GM12878 (cell line): Measurements from ENCODE around the gene PIAS1. TPM values are rescaled to one million over a fixed set of nuclear protein-coding genes. Genes with fewer than 3 reads are reported as not detected.
A peak's percentile ranks its signal among the peaks of the same experiment; 100 is the strongest.

Experiments
- ATAC-seq: fragments of 200-7000 bp; cut with Tn5 transposase; 3 replicates; pipeline ENCODE4 v1.9.1; 2020; ENCODE audit warnings: mild to moderate bottlenecking, moderate library complexity
- BruUV-seq: library from RNA; stranded (reverse); fragments of 400-500 nt; replicated peaks from 2 replicates; lab custom pipeline; 2021; lab: Mats Ljungman, UMichigan
- CTCF ChIA-PET: fragments of 300-600 bp; sonication (Branson Sonifier 250); formaldehyde crosslinking; extraction: SDS; loops from one replicate; lab custom pipeline; 2021; ENCODE audit warnings: inconsistent platforms; lab: Yijun Ruan, JAX
- POLR2A ChIA-PET: fragments of 350-600 bp; formaldehyde crosslinking; extraction: SDS; loops from one replicate; lab custom pipeline; 2021; ENCODE audit warnings: inconsistent platforms; lab: Charles Lee
- RAD21 ChIA-PET: fragments of 300-600 bp; sonication (Branson Sonifier 250); formaldehyde crosslinking; loops from one replicate; lab custom pipeline; 2023; ENCODE audit warnings: antibody characterized with exemption; ENCODE audit not compliant: unreplicated experiment; lab: Charles Lee
- SMC1A ChIA-PET: fragments of 300-600 bp; sonication (Branson Sonifier 250); formaldehyde crosslinking; loops from one replicate; lab custom pipeline; 2023; ENCODE audit not compliant: unreplicated experiment, uncharacterized antibody; lab: Charles Lee
- DNase-seq: peaks from one replicate; pipeline ENCODE4 v3.0.0-alpha.2; 2011; ENCODE audit warnings: low read depth, low spot score
- FAIRE-seq: peaks from 3 replicates; lab custom pipeline; 2011; peaks lifted over from hg19 to GRCh38; lab: Jason Lieb, UNC
- H2AFZ ChIP-seq: 2 replicates; pipeline ENCODE4 v1.6.0; 2011; ENCODE audit warnings: low read depth, low read length, control low read depth; ENCODE audit not compliant: control insufficient read depth
- H3K27ac ChIP-seq: 2 replicates; pipeline ENCODE4 v1.5.1; 2011; ENCODE audit warnings: control low read depth; ENCODE audit not compliant: control insufficient read depth, insufficient read depth
- H3K27me3 ChIP-seq, 2 experiments: replicated peaks in 1 of 2; 2 replicates each; pipeline versions ENCODE4 v1.6.0 to v1.6.1; 2011; ENCODE audit warnings: low read length in 1 of 2; ENCODE audit not compliant: control insufficient read depth in 2 of 2, insufficient read depth in 2 of 2
- H3K36me3 ChIP-seq, 2 experiments: 2 replicates each; pipeline ENCODE4 v1.5.1; 2011; ENCODE audit warnings: low read length in 1 of 2; ENCODE audit not compliant: control insufficient read depth in 2 of 2, insufficient read depth in 2 of 2
- H3K4me1 ChIP-seq: 2 replicates; pipeline ENCODE4 v1.6.1; 2011; ENCODE audit warnings: mild to moderate bottlenecking, low read length, moderate library complexity, mixed read lengths; ENCODE audit not compliant: control insufficient read depth, insufficient read depth
- H3K4me2 ChIP-seq: 2 replicates; pipeline ENCODE4 v1.6.0; 2011; ENCODE audit warnings: control low read depth; ENCODE audit not compliant: control insufficient read depth, insufficient read depth
- H3K4me3 ChIP-seq: fragments of 200-600 bp; sonication (generic); 2 replicates; pipeline ENCODE4 v1.5.1; 2016
- H3K79me2 ChIP-seq: 2 replicates; pipeline ENCODE4 v1.6.0; 2011; ENCODE audit warnings: low read length; ENCODE audit not compliant: control insufficient read depth, insufficient read depth
- H3K9ac ChIP-seq: 2 replicates; pipeline ENCODE4 v1.8.0; 2011; ENCODE audit warnings: low read length, control low read depth, mixed read lengths; ENCODE audit not compliant: control insufficient read depth, insufficient read depth
- H3K9me3 ChIP-seq: replicated peaks from 3 replicates; pipeline ENCODE4 v1.5.1; 2011; ENCODE audit warnings: mild to moderate bottlenecking, low read length; ENCODE audit not compliant: control insufficient read depth, insufficient read depth
- H4K20me1 ChIP-seq: 2 replicates; pipeline ENCODE4 v1.6.0; 2011; ENCODE audit not compliant: control insufficient read depth, insufficient read depth
- CHD1 ChIP-seq: IDR thresholded peaks from 2 replicates; pipeline ENCODE4 v1.6.1; 2012; ENCODE audit warnings: low read depth, low read length, improper control_type of control experiment
- CTCF ChIP-seq, 3 experiments: IDR thresholded peaks in 2 of 3; conservative IDR thresholded peaks in 1 of 3; 2 replicates each; pipeline ENCODE4 v1.5.1; 2011; ENCODE audit warnings: low read depth in 3 of 3, low read length in 3 of 3, mild to moderate bottlenecking in 3 of 3, control low read depth in 2 of 3, moderate library complexity in 2 of 3, inconsistent platforms in 1 of 3, mixed read lengths in 1 of 3; ENCODE audit not compliant: control insufficient read depth in 2 of 3, insufficient read depth in 1 of 3; ENCODE audit errors: extremely low read depth in 1 of 3
- GATAD2B ChIP-seq: fragments of 450-650 bp; conservative IDR thresholded peaks from 2 replicates; pipeline ENCODE4 v1.6.1; 2017; ENCODE audit warnings: low read depth, mild to moderate bottlenecking, moderate library complexity
- KLF5 ChIP-seq: fragments of 450-650 bp; IDR thresholded peaks from 2 replicates; pipeline ENCODE4 v1.6.1; 2014; ENCODE audit warnings: mild to moderate bottlenecking; ENCODE audit not compliant: partially characterized antibody
- MLLT1 ChIP-seq: fragments of 450-650 bp; IDR thresholded peaks from 2 replicates; pipeline ENCODE4 v1.6.1; 2016; ENCODE audit warnings: mild to moderate bottlenecking
- MXI1 ChIP-seq: fragments of 150-350 bp; IDR thresholded peaks from 2 replicates; pipeline ENCODE4 v1.6.1; 2011; ENCODE audit warnings: low read depth, mild to moderate bottlenecking, inconsistent platforms, low read length, improper control_type of control experiment
- PAX5 ChIP-seq: IDR thresholded peaks from 2 replicates; pipeline ENCODE4 v1.6.1; 2011; ENCODE audit warnings: low read depth, low read length, borderline replicate concordance
- RAD21 ChIP-seq: IDR thresholded peaks from 2 replicates; pipeline ENCODE4 v1.6.1; 2011; ENCODE audit warnings: mild to moderate bottlenecking, low read depth, low read length, moderate library complexity; ENCODE audit not compliant: insufficient read depth
- RAD51 ChIP-seq: fragments of 450-650 bp; IDR thresholded peaks from 2 replicates; pipeline ENCODE4 v1.6.1; 2016; ENCODE audit warnings: moderate library complexity, mild to moderate bottlenecking, inconsistent platforms
- SIX5 ChIP-seq: IDR thresholded peaks from 2 replicates; pipeline ENCODE4 v1.6.1; 2011; ENCODE audit warnings: mild to moderate bottlenecking, low read depth, low read length, moderate library complexity; ENCODE audit not compliant: severe bottlenecking
- SKIL ChIP-seq: fragments of 450-650 bp; IDR thresholded peaks from 2 replicates; pipeline ENCODE4 v1.6.1; 2017; ENCODE audit warnings: mild to moderate bottlenecking, low read depth, inconsistent platforms; ENCODE audit not compliant: poor library complexity, severe bottlenecking
- SMC3 ChIP-seq: IDR thresholded peaks from 2 replicates; pipeline ENCODE4 v1.6.1; 2011; ENCODE audit warnings: low read length, improper control_type of control experiment, borderline replicate concordance
- SREBF2 ChIP-seq: IDR thresholded peaks from 2 replicates; pipeline ENCODE4 v1.6.1; 2012; ENCODE audit warnings: mild to moderate bottlenecking, low read length
- YY1 ChIP-seq: IDR thresholded peaks from 2 replicates; pipeline ENCODE4 v1.6.1; 2011; ENCODE audit warnings: low read depth, mild to moderate bottlenecking, low read length
- ZSCAN29 ChIP-seq: fragments of 450-650 bp; IDR thresholded peaks from 2 replicates; pipeline ENCODE4 v1.6.1; 2017; ENCODE audit warnings: mild to moderate bottlenecking, moderate library complexity
- WGBS: methylation state at CpG from one replicate; pipeline ENCODE4 v1.1.6; 2016; ENCODE audit warnings: low lambda C conversion rate; ENCODE audit not compliant: insufficient replicate concordance, insufficient coverage; ENCODE audit errors: missing lambda C conversion rate; 5-methylcytosine and 5-hydroxymethylcytosine counted together
- in situ Hi-C: fragments of 300-500 bp; cut with MboI; formaldehyde crosslinking; loops from 9 replicates; pipeline ENCODE4 v1.14.3; 2018; ENCODE audit warnings: mixed read lengths
- intact Hi-C: fragments of 100-400 bp; cut with micrococcal nuclease; formaldehyde crosslinking; loops from one replicate; pipeline ENCODE4 v1.14.2; 2022; ENCODE audit not compliant: unreplicated experiment
- polyA plus RNA-seq, 11 experiments: library from polyadenylated mRNA; depleted of rRNA in 4 of 11; unstranded in 6 of 11; stranded (reverse) in 5 of 11; fragments of >200 nt; fragmentation: Nextera tagmentation in 4 of 11; fragmentation: Illumina TruSeq in 1 of 11; extraction: Ambion mirVana in 4 of 11; extraction: Trizol in 1 of 11; gene quantifications; 1 replicate in 1 of 11; 2 replicates in 10 of 11; pipeline versions ENCODE4 v1.2.1 to v1.2.3, GENCODE V29; 2011 to 2016; ENCODE audit warnings: inconsistent platforms in 2 of 11, missing spikeins in 2 of 11, low read depth in 1 of 11
- total RNA-seq, 4 experiments: library from RNA; depleted of rRNA in 3 of 4; stranded (reverse); fragments of >200 nt in 3 of 4; fragmentation: Illumina TruSeq in 1 of 4; extraction: Trizol in 1 of 4; gene quantifications; 2 replicates each; pipeline versions ENCODE4 v1.2.1 to v1.2.3, GENCODE V29; 2013 to 2021
- TF ChIP-seq, protein P1 (sequence below): fragments of 450-650 bp; IDR thresholded peaks from 2 replicates; pipeline ENCODE4 v1.6.1; 2014; ENCODE audit warnings: mild to moderate bottlenecking

The PIAS1 gene
- total and polyA plus RNA-seq, 10 of the 15 experiments (the other 5 are each of a cell fraction or from before 2014, with no cell fraction given): 20.2 to 96.3 (median 37.0) TPM

DNA sequence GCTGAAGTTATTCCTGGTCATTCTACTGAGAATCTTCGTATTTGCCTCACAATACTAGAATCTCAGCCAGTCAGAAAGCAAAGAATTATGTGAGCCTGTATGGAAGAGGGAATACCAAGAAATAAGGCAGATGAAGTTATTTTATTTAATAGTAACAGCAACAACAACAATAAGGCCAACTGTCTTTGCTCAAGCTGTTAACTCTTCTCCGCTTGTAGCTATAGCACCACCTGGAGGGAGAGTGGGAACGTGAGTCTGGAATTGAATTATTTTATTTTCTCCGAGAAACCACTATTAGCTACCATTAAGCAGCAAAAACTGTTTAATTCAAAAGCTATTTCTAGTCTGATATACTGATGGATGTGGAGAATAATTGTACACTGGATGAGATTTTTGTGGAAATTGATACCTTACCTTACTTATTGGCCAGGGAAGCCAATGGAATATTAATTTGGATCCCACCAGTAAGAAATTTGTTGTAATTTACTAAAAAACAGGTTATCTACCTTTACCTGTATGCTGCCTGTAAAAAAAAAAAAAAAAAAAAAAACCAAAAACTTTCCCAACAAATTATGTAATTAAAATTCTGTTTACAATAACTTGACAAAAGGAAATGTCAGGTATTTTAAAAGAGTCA lies 100.9 kb downstream of the PIAS1 start:
- H3K4me3 ChIP-seq: no peak overlapping the region
- H3K27me3 ChIP-seq: no peaks in the 10 kb centered on the region
- H3K79me2 ChIP-seq: no peaks in the 10 kb centered on the region
- SMC1A ChIA-PET: interaction anchor here (0.6 to 7.0 kb wide), 21 partner anchors 9 to 319 kb away, joined by 3 to 97 read pairs (median 4); partner anchors contain the start of gene PIAS1
- peaks cover 6 to 30% of the 10 kb centered on the region in 2 experiments for H3K36me3 ChIP-seq
- WGBS: 81% methylated on average over 4 of the region's 4 CpGs
- H3K27ac ChIP-seq: no peak overlapping the region
- H3K4me2 ChIP-seq: no peak overlapping the region
- CTCF ChIA-PET: interaction anchor here (0.7 to 9.6 kb wide), 27 partner anchors 9 to 322 kb away, joined by 3 to 119 read pairs (median 5); partner anchors contain the start of genes CLN6 and PIAS1
- H3K9ac ChIP-seq: no peak overlapping the region
- ATAC-seq (peak; percentile 36; the same call in 1 of the 3 replicates), DNase-seq (no peak), FAIRE-seq (peak; percentile 83)
- RAD21 ChIA-PET: interaction anchor here (0.7 to 4.3 kb wide), 14 partner anchors 9 to 370 kb away, joined by 3 to 67 read pairs (median 4); partner anchors contain the start of gene PIAS1
- H3K9me3 ChIP-seq: no peaks in the 10 kb centered on the region
- no peaks in the 10 kb centered on the region for H3K4me1 ChIP-seq
- BruUV-seq: no TSS peak
- H4K20me1 ChIP-seq: no peaks in the 10 kb centered on the region
- in situ Hi-C loops (loop anchor here (5.0 kb wide), 1 partner anchor 293 kb away; no protein-coding TSS in a partner anchor), intact Hi-C loops (loop anchor here (1.0 to 5.0 kb wide), 3 partner anchors 98 to 314 kb away; partner anchors contain the start of gene RNU6-1)
- POLR2A ChIA-PET: interaction anchor here (0.6 to 1.0 kb wide), 3 partner anchors 86 to 292 kb away, joined by 3 to 10 read pairs (median 3); partner anchors contain the start of gene PIAS1
- no peak overlapping the region for H2AFZ ChIP-seq
- TF ChIP-seq MLLT1: no peak
- TF ChIP-seq YY1: 0 out of 2 replicates have a peak, but pooled peaks have one; percentile 35
- no peak for TF ChIP-seq SREBF2
- TF ChIP-seq MXI1: no peak
- no peak for TF ChIP-seq PAX5
- no peak for TF ChIP-seq ZSCAN29
- no peak for TF ChIP-seq RAD51
- peak; percentile 86 for TF ChIP-seq SMC3
- TF ChIP-seq CHD1: no peak
- TF ChIP-seq, protein P1, sequence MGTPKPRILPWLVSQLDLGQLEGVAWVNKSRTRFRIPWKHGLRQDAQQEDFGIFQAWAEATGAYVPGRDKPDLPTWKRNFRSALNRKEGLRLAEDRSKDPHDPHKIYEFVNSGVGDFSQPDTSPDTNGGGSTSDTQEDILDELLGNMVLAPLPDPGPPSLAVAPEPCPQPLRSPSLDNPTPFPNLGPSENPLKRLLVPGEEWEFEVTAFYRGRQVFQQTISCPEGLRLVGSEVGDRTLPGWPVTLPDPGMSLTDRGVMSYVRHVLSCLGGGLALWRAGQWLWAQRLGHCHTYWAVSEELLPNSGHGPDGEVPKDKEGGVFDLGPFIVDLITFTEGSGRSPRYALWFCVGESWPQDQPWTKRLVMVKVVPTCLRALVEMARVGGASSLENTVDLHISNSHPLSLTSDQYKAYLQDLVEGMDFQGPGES: no peak
- TF ChIP-seq GATAD2B: no peak
- TF ChIP-seq RAD21: peak; percentile 91
- peak; percentile 54 to 66 (median 62) for TF ChIP-seq CTCF (IDR thresholded peaks at IDR 0.05 in 2 of 3, conservative IDR thresholded peaks at IDR 0.05 in 1 of 3; ENCODE audit: control insufficient read depth in 2 of 3, extremely low read depth in 1 of 3, insufficient read depth in 1 of 3, low read depth in 3 of 3, low read length in 3 of 3)
- no peak for TF ChIP-seq SKIL
- TF ChIP-seq KLF5: no peak
- TF ChIP-seq SIX5: no peak
